Measurements from ENCODE around the gene MYO3B.
"Not testable (repeated sequence)": the region's sequence is repeated elsewhere in the genome, so short reads cannot be mapped to it uniquely, and the experiment has no call there.

Gene MYO3B

GRCh38 chr2:170548304-170548703 is 370.4 kb downstream of the MYO3B start:
- no peak for DNase-seq (ENCODE audit: low read depth in 2 of 2)
- no peak overlapping the region for H3K4me3 ChIP-seq (replicated peaks in 1 of 2; ENCODE audit: low read depth in 2 of 2, low read length in 2 of 2)
- TF ChIP-seq CTCF (IDR thresholded peaks at IDR 0.05; ENCODE audit: low read depth, low read length) = no peak

GRCh38 chr2:170550501-170550900 is 372.6 kb downstream of the MYO3B start:
- DNase-seq (ENCODE audit: low read depth in 2 of 2) = no peak
- TF ChIP-seq CTCF (IDR thresholded peaks at IDR 0.05; ENCODE audit: low read depth, low read length) = no peak
- H3K4me3 ChIP-seq (replicated peaks in 1 of 2; ENCODE audit: low read depth in 2 of 2, low read length in 2 of 2) = no peak overlapping the region

- DNase-seq (ENCODE audit: low read depth in 2 of 2); H3K4me3 ChIP-seq (replicated peaks in 1 of 2; ENCODE audit: low read depth in 2 of 2, low read length in 2 of 2): not testable (repeated sequence)
These were observed 374.0 kb downstream of the MYO3B start for GRCh38 chr2:170551899-170552298.

- TF ChIP-seq CTCF (IDR thresholded peaks at IDR 0.05; ENCODE audit: low read depth, low read length) = no peak
- DNase-seq (ENCODE audit: low read depth in 2 of 2) = no peak
These were observed 375.8 kb downstream of the MYO3B start for GRCh38 chr2:170553748-170554147.

GRCh38 chr2:170554278-170554955 is 376.5 kb downstream of the MYO3B start:
- TF ChIP-seq CTCF (IDR thresholded peaks at IDR 0.05; ENCODE audit: low read depth, low read length) = no peak
- peak; percentile 59 to 65 for DNase-seq (ENCODE audit: low read depth in 2 of 2)
- H3K4me3 ChIP-seq (replicated peaks in 1 of 2; ENCODE audit: low read depth in 2 of 2, low read length in 2 of 2) = no peak overlapping the region

More at GRCh38 chr2:170553748-170554147, 375.8 kb downstream of the MYO3B start:
- H3K4me3 ChIP-seq (replicated peaks in 1 of 2; ENCODE audit: low read depth in 2 of 2, low read length in 2 of 2) = no peak overlapping the region

- no peak for DNase-seq (ENCODE audit: low read depth in 2 of 2)
- no peak for TF ChIP-seq CTCF (IDR thresholded peaks at IDR 0.05; ENCODE audit: low read depth, low read length)
- no peak overlapping the region for H3K4me3 ChIP-seq (replicated peaks in 1 of 2; ENCODE audit: low read depth in 2 of 2, low read length in 2 of 2)
These were observed 385.0 kb downstream of the MYO3B start for GRCh38 chr2:170562928-170563327.

- DNase-seq (ENCODE audit: low read depth in 2 of 2) = no peak
- no peak for TF ChIP-seq CTCF (IDR thresholded peaks at IDR 0.05; ENCODE audit: low read depth, low read length)
- H3K4me3 ChIP-seq (replicated peaks in 1 of 2; ENCODE audit: low read depth in 2 of 2, low read length in 2 of 2) = no peak overlapping the region
These were observed 385.5 kb downstream of the MYO3B start for GRCh38 chr2:170563401-170563800.

All from cardiac fibroblast (primary cell).